ENCODE results near the gene CDC37. TPM values are rescaled to one million over a fixed set of nuclear protein-coding genes. Genes with fewer than 3 reads are reported as not detected.
"Not testable (repeated sequence)": the region's sequence is repeated elsewhere in the genome, so short reads cannot be mapped to it uniquely, and the experiment has no call there.

CDC37 gene
- total RNA-seq, 2 donors from 2014 or later = 148 to 172 TPM

DNA sequence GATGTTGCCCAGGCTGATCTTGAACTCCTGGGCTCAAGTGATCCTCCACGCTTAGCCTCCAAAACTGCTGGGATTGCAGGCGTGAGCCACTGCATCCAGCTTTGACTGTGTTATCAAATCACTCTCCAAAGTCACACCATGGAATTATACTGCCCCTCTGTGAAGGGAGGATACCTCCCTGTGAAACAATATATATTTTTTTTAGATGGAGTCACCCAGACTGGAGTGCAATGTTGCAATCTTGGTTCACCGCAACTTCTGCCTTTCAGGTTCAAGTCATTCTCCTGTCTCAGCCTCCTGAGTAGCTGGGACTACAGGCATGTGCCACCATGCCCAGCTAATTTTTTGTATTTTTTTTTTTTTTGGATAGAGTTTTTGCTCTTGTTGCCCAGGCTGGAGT, 30.7 kb downstream of the CDC37 start:
- Mint-ChIP-seq H3K4me1 (no peaks in the 10 kb centered on the region), H3K9me3 (no peaks in the 10 kb centered on the region), H3K4me3 (no peak overlapping the region), H3K27me3 (ENCODE audit: insufficient read depth) (no peaks in the 10 kb centered on the region), H3K36me3 (ENCODE audit: low read depth) (peaks cover 41% of the 10 kb centered on the region), H3K27ac (no peak overlapping the region)
- Histone ChIP-seq H3K27me3 (ENCODE audit: control insufficient read depth, insufficient read depth, low read length, poor library complexity, severe bottlenecking) (no peaks in the 10 kb centered on the region), H3K36me3 (ENCODE audit: control insufficient read depth, insufficient read depth, low read length) (peaks cover 14% of the 10 kb centered on the region), H3K27ac (ENCODE audit: low read depth, low read length) (no peak overlapping the region), H3K9me3 (ENCODE audit: control insufficient read depth, low read length) (no peaks in the 10 kb centered on the region), H3K4me3 (ENCODE audit: low read length) (no peak overlapping the region), H3K9ac (ENCODE audit: extremely low read depth, low read length, poor library complexity, severe bottlenecking) (no peak overlapping the region), H3K4me1 (ENCODE audit: control insufficient read depth, insufficient read depth, low read length) (no peaks in the 10 kb centered on the region)
- no peak for DNase-seq
- no peak for TF ChIP-seq CTCF (conservative IDR thresholded peaks at IDR 0.05)
- 92 to 96% methylated on average over 3 of the region's 3 CpGs for WGBS, 2 experiments (ENCODE audit: insufficient coverage in 1 of 2, insufficient read length in 1 of 2)

DNA sequence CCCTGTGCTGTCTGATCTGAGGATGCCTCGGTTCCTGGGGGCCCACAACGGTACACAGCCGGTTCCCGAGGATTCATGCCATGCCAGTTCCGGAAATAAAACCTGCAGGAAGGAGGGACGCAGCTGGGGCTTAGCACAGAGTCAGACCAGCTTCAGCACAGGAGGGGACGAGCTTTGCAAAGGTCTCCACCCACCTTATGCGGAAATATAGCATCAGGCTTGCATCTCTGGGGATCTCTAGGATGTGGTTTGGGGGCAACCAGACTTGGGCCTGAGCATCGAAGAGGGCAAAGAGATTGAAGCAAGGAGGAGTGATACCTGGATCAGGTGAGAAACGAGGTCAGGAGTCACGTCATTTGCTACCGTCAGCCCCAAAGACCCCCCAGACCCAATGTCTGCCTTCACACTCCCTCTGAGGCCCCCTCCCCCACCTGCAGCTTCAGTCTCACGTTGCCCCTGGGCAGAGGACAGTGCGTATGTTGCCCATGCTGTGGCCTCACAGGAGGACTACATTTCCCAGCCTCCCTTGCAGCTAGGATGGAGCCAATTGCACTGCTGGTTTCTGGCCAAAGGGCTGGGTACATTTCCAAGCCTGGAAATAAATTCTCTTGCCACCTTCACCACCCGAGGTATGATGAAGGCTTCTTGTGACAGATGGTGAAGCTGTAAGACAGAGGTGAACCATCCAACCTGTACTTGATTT, 35.1 kb downstream of the CDC37 start:
- H3K27ac ChIP-seq (ENCODE audit: low read depth, low read length) = no peak overlapping the region
- Mint-ChIP-seq H3K4me3 (no peak overlapping the region), H3K9me3 (no peaks in the 10 kb centered on the region), H3K27ac (no peak overlapping the region), H3K36me3 (ENCODE audit: low read depth) (peaks cover 52% of the 10 kb centered on the region), H3K4me1 (no peaks in the 10 kb centered on the region), H3K27me3 (ENCODE audit: insufficient read depth) (no peaks in the 10 kb centered on the region)
- H3K9me3 ChIP-seq (ENCODE audit: control insufficient read depth, low read length) = no peaks in the 10 kb centered on the region
- 91 to 92% methylated on average over 9 to 15 of the region's 15 CpGs for WGBS, 2 experiments (ENCODE audit: insufficient coverage in 1 of 2, insufficient read length in 1 of 2)
- H3K4me1 ChIP-seq (ENCODE audit: control insufficient read depth, insufficient read depth, low read length) = no peaks in the 10 kb centered on the region
- H3K27me3 ChIP-seq (ENCODE audit: control insufficient read depth, insufficient read depth, low read length, poor library complexity, severe bottlenecking) = no peaks in the 10 kb centered on the region
- H3K36me3 ChIP-seq (ENCODE audit: control insufficient read depth, insufficient read depth, low read length) = peaks cover 29% of the 10 kb centered on the region
- H3K4me3 ChIP-seq (ENCODE audit: low read length) = no peak overlapping the region
- no peak overlapping the region for H3K9ac ChIP-seq (ENCODE audit: extremely low read depth, low read length, poor library complexity, severe bottlenecking)
- peak; percentile 59 for DNase-seq
- TF ChIP-seq CTCF (conservative IDR thresholded peaks at IDR 0.05) = no peak

GRCh38 chr19:10366950-10367512, 36.3 kb downstream of the CDC37 start:
- not testable (repeated sequence) for H3K9ac ChIP-seq (ENCODE audit: extremely low read depth, low read length, poor library complexity, severe bottlenecking); H3K27ac ChIP-seq (ENCODE audit: low read depth, low read length); H3K4me1 Mint-ChIP-seq; H3K27ac Mint-ChIP-seq; H3K4me1 ChIP-seq (ENCODE audit: control insufficient read depth, insufficient read depth, low read length); H3K4me3 Mint-ChIP-seq; H3K27me3 Mint-ChIP-seq (ENCODE audit: insufficient read depth); H3K9me3 ChIP-seq (ENCODE audit: control insufficient read depth, low read length); H3K27me3 ChIP-seq (ENCODE audit: control insufficient read depth, insufficient read depth, low read length, poor library complexity, severe bottlenecking); H3K9me3 Mint-ChIP-seq; H3K4me3 ChIP-seq (ENCODE audit: low read length); DNase-seq
- peaks cover 29% of the 10 kb centered on the region for H3K36me3 ChIP-seq (ENCODE audit: control insufficient read depth, insufficient read depth, low read length)
- H3K36me3 Mint-ChIP-seq (ENCODE audit: low read depth) = peaks cover 57% of the 10 kb centered on the region
- 93 to 100% methylated on average over 4 of the region's 4 CpGs for WGBS, 2 experiments (ENCODE audit: insufficient coverage in 1 of 2, insufficient read length in 1 of 2)
